Left lung (tissue), 10 donors: ENCODE results near the gene TOB1. TPM values are rescaled to one million over a fixed set of nuclear protein-coding genes. Genes with fewer than 3 reads are reported as not detected.
A peak's percentile ranks its signal among the peaks of the same experiment; 100 is the strongest.

Source experiments
- ATAC-seq: fragments of 200-7000 bp; cut with Tn5 transposase; one replicate; pipeline ENCODE4 v1.9.1; 2020; ENCODE audit warnings: moderate library complexity
- DNase-seq, 4 donors: peaks; one replicate each; pipeline ENCODE4 v3.0.0-alpha.2; 2013 to 2020
- H3K27ac ChIP-seq, 2 donors: fragments of 200-600 bp; sonication (generic) in 1 of 2; one replicate each; pipeline versions ENCODE4 v1.5.0 to v1.8.0; 2020 to 2021
- H3K27me3 ChIP-seq, 2 donors: fragments of 200-600 bp; sonication (generic) in 1 of 2; one replicate each; pipeline versions ENCODE4 v1.5.0 to v1.8.0; 2020 to 2021
- H3K36me3 ChIP-seq, 2 donors: fragments of 200-600 bp; sonication (generic) in 1 of 2; one replicate each; pipeline versions ENCODE4 v1.5.0 to v1.8.0; 2020 to 2021
- H3K4me1 ChIP-seq, 2 donors: fragments of 200-600 bp; one replicate each; pipeline ENCODE4 v1.8.0; 2021
- H3K4me3 ChIP-seq, 2 donors: fragments of 200-600 bp; sonication (generic) in 1 of 2; one replicate each; pipeline versions ENCODE4 v1.5.0 to v1.8.0; 2020 to 2021; ENCODE audit warnings: mild to moderate bottlenecking in 1 of 2
- H3K9me3 ChIP-seq, 2 donors: fragments of 200-600 bp; sonication (generic) in 1 of 2; one replicate each; pipeline versions ENCODE4 v1.5.0 to v1.8.0; 2020 to 2021
- CTCF ChIP-seq, 2 donors: fragments of 200-600 bp; sonication (generic) in 1 of 2; IDR thresholded peaks; one replicate each; pipeline versions ENCODE4 v1.5.0 to v1.8.0; 2021; ENCODE audit warnings: antibody characterized with exemption in 2 of 2
- intact Hi-C, 2 donors: fragments of 100-400 bp; cut with DNase I; formaldehyde crosslinking; loops; one replicate each; pipeline versions ENCODE4 v1.11.2 to v1.14.2; 2022
- polyA plus RNA-seq, 6 donors: library from polyadenylated mRNA; unstranded; fragments of 120-200 nt; gene quantifications; one replicate each; pipeline ENCODE4 v1.2.1, GENCODE V29; 2013; ENCODE audit not compliant: insufficient read length in 6 of 6
- total RNA-seq, 2 donors: library from RNA; stranded (reverse); fragmentation: NEBNext Ultra II Directional; extraction: Animal tissue kit (Norgen Biotek cat#: 25700); gene quantifications; one replicate each; pipeline ENCODE4 v1.2.1, GENCODE V29; 2021
- donor health status: DM: no; HTN: yes; CAD: no.
- donor health status: DM: no; HTN: no; CAD: no.

The TOB1 gene
- total and polyA plus RNA-seq, 8 donors, result 20.1 to 81.1 (median 29.8) TPM

- no peak overlapping the region for H3K4me3 ChIP-seq
- no peak for ATAC-seq
- no peaks in the 10 kb centered on the region for H3K9me3 ChIP-seq
- no peak for TF ChIP-seq CTCF (IDR thresholded peaks at IDR 0.05)
- H3K4me1 ChIP-seq, result no peaks in the 10 kb centered on the region
- H3K27ac ChIP-seq, result no peak overlapping the region
- no peaks in the 10 kb centered on the region for H3K36me3 ChIP-seq
- H3K27me3 ChIP-seq, result peaks cover 0 to 22% of the 10 kb centered on the region in 2 donors
- intact Hi-C loops, result no loop called here
- no peak for DNase-seq
Measured at GRCh38 chr17:50832864-50833381, 33.2 kb downstream of the TOB1 start.

DNA sequence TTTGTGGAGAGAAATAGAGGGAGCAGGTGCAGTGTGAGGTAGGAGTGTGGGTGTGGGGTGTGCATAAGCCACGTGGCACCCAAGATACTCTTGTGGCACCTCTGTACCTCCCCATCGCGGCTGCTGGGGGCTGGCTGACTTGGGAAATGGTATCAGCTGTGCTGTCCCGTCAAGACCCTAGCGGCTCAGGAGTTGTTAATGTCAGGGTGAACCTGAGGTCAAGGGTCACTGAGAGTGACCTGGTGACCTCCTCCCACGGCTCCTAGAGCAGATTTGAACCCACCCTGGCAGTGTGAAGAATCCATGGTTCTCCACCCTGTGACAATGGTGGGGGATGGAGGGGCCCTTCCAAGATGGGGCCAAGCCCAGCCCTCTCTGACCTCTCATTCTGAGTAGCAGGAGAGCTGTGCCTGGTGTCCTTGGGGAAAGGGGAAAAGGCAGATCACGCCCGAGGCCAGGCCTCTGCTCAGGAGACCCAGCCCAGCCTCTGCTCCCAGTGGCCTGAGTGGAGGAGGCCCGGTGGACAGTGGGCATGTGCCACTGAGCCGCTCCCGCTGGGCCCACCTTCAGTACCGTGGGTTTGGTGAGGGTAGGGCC is 33.8 kb downstream of the TOB1 start:
- intact Hi-C loops, result no loop called here
- H3K27ac ChIP-seq, result no peak overlapping the region
- no peak overlapping the region for H3K4me3 ChIP-seq
- TF ChIP-seq CTCF (IDR thresholded peaks at IDR 0.05), result no peak
- no peaks in the 10 kb centered on the region for H3K9me3 ChIP-seq
- ATAC-seq (no peak), DNase-seq (no peak)
- H3K36me3 ChIP-seq, result no peaks in the 10 kb centered on the region
- no peaks in the 10 kb centered on the region for H3K4me1 ChIP-seq
- H3K27me3 ChIP-seq, result peaks cover 0 to 22% of the 10 kb centered on the region in 2 donors

DNA sequence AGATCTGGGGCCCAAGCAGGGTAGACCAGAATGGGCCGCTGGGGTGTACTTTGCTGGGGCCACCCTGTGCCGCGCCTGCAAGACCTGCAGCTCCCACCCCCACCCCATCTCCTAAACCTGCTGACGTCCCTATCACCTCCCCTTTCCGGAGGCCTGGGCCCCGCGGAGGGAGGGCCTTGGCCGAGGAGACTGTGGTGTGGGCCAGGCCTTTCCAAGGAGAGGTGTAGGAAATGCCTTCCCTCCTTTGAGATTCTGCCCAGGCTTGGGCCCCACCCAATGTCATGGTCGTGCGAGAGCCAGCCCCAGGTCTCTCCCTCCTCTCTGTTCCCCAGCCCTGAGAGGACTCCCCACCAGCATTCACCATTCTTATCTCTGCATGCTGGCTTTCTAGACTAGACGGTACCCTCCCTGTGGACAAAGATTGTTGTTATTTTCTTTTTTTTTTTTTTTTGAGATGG is 34.7 kb downstream of the TOB1 start:
- Histone ChIP-seq H3K36me3 (no peaks in the 10 kb centered on the region), H3K9me3 (no peaks in the 10 kb centered on the region), H3K4me1 (no peaks in the 10 kb centered on the region), H3K27ac (no peak overlapping the region), H3K27me3 (peaks cover 0 to 22% of the 10 kb centered on the region in 2 donors), H3K4me3 (no peak overlapping the region)
- intact Hi-C loops, result no loop called here
- ATAC-seq (peak; percentile 34), DNase-seq (peak in 1 of 4 donors; percentile 63)
- no peak for TF ChIP-seq CTCF (IDR thresholded peaks at IDR 0.05)

DNA sequence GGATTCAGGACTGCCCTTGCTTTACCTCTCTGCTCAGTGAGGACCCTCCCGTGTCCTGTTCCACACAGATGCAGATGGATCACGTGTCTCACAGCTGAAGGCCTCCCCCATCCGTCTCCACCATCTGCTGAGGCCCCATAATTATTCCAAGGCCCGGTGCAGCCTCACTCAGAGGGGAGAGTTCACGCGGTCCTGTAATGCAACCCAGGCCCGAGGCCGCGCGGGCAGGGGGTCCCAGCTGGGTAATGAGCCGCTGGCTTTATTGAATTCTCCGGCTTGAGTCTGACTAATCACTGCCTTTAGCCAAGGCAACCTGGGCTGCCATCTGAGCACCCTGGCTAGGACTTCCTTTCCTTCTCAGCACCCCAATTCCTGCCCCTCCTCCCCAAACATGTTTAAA is 35.2 kb downstream of the TOB1 start:
- no peaks in the 10 kb centered on the region for H3K4me1 ChIP-seq
- DNase-seq, result no peak
- H3K9me3 ChIP-seq, result no peaks in the 10 kb centered on the region
- H3K36me3 ChIP-seq, result no peaks in the 10 kb centered on the region
- no peak for ATAC-seq
- H3K4me3 ChIP-seq, result no peak overlapping the region
- intact Hi-C loops, result no loop called here
- TF ChIP-seq CTCF (IDR thresholded peaks at IDR 0.05), result no peak
- no peak overlapping the region for H3K27ac ChIP-seq
- H3K27me3 ChIP-seq, result peaks cover 0 to 21% of the 10 kb centered on the region in 2 donors

- Histone ChIP-seq H3K4me1 (no peaks in the 10 kb centered on the region), H3K27me3 (peaks cover 0 to 15% of the 10 kb centered on the region in 2 donors), H3K36me3 (no peaks in the 10 kb centered on the region), H3K27ac (no peak overlapping the region), H3K4me3 (no peak overlapping the region), H3K9me3 (no peaks in the 10 kb centered on the region)
- TF ChIP-seq CTCF (IDR thresholded peaks at IDR 0.05), result no peak
- no peak for DNase-seq
- no peak for ATAC-seq
- intact Hi-C loops, result no loop called here
Measured at GRCh38 chr17:50830352-50830751, 35.8 kb downstream of the TOB1 start.
